GM21528 (cell line): Measurements from ENCODE around the gene MRTFA.
"Not testable (repeated sequence)": the region's sequence is repeated elsewhere in the genome, so short reads cannot be mapped to it uniquely, and the experiment has no call there.

Experiments
- ATAC-seq: cut with Tn5 transposase; IDR thresholded peaks from one replicate; pipeline ENCODE4 v1.9.1; 2021; ENCODE audit warnings: mild to moderate bottlenecking, moderate library complexity; ENCODE audit not compliant: unreplicated experiment, low FRiP score

The MRTFA gene

DNA sequence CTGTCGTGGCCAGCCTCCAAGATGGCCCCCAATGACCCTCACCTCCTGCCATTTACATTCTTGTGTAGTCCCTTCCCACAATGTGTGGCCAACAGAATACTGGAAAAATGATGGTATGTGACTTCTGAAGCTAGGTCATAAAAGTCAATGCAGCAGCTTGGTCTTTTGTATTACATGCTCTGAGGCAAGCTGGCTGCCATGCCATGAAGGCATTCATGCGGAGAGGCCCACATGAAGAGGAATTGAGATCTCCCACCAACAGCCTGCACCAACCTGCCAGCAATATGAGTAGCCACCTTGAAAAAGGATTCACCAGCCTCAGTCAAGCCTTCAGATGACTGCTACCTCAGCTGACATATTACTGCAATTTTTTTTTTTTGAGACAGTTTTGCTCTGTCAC is 4.6 kb downstream of the MRTFA start:
- no peak for ATAC-seq

DNA sequence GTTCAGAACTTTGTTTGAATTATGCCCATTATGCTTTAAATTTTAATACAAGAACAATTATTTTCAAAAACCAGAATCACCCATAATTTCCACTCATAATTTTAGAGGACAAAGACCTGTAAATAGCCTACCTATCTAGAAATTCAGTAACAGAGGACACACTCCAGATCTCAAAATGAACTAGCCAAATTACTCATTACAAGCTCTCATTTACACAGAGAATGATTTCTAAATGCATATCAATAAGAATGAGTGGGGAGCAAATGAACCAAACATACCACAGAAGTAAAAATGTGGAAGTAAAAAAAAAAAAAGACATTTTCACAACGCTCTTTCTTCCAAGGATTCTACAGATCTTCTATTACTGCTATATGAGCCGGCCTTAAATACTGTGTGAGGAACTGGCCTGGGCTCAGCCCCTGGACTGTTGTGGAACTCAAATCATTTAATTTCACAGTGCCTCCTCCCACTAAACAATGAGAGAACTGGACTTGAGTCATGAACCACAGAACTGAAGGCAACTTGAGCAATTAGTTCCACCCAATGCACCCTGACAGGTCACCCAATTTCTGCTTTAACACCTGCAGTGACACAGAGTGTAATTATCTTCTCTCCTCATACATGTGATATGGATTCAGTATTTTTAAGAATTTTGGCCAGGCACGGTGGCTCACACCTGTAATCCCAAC is 8.0 kb downstream of the MRTFA start:
- ATAC-seq: no peak

DNA sequence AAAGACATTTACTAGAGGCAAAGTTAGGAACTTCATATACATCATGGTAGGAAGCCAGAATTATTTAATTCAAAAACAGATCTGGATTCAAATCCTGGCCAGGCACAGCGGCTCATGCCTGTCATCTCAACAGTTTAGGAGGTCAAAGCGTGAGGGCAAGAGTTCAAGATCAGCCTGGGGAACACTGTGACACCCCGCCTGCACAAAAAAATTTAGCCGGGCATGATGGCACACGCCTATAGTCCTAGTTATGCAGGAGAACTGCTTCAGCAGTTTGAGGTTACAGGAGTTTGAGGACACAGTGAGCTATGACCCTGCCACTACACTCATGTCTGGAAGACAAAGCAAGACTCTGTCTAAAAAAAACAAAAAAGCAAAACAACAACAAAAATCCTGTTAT is 8.9 kb downstream of the MRTFA start:
- no peak for ATAC-seq

DNA sequence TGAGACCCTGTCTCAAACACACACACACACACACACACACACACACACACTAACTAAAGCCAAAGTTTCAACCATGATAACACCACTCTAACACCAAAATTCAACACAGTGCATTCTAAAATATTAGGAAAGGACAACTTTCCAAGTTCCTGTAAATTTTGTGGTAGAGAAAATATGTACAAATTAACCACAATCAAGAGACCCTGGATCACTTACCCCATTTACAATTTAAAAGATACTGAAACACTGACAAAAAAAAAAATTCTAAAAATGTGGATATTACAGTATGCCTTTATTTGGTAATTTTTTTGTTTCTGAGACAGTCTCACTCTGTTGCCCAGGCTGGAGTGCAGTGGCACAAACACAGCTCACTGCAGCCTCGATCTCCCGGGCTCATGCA is 9.7 kb downstream of the MRTFA start:
- ATAC-seq: no peak

DNA sequence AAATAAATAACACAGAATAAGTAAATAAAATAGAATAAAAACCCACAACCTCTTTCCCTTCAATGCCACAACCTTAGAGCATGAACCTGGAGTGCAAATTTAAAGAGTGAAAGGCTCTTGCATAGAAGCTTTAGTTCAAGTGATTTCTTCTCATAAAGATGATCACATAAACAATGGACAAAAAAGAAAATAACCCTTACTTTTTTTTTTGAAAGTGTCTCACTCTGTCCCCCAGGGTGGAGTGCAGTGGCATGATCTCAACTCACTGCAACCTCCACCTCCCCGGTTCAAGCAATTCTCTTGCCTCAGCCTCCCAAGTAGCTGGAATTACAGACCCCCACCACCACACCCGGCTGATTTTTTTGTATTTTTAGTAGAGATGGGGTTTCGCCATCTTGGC is 10.7 kb downstream of the MRTFA start:
- not testable (repeated sequence) for ATAC-seq

DNA sequence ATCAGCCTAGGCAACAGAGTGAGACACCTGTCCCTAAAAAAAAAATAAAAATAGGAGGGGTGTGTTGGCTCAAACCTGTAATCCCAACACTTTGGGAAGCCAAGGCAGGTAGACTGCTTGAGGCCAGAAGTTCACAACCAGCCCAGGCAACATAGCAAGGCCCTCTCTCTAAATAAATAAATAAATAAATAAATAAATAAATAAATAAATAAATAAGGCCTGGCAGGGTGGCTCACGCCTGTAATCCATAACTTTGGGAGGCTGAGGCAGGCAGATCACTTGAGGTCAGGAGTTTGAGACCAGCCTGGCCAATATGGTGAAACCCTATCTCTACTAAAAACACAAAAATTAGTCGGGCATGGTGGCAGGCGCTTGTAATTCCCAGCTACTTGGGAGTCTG is 11.2 kb downstream of the MRTFA start:
- ATAC-seq: not testable (repeated sequence)

DNA sequence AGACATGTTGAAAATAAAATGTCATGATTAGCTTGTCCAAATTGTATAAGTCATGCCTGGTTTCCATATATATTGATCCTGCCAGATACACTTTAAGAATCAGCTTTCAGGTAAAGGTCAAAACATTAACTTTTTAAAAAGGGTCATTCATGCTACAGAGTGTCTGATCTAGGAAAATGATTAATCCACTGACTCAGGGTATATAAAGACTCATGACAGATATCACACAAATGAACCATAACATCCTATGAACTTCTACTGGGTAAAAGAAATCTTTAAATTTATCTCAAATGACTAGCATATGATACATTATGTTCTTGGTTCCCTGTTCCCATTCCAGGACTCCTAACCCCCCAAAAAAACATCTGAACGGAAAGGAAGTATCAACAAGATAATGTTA is 11.7 kb downstream of the MRTFA start:
- no peak for ATAC-seq

DNA sequence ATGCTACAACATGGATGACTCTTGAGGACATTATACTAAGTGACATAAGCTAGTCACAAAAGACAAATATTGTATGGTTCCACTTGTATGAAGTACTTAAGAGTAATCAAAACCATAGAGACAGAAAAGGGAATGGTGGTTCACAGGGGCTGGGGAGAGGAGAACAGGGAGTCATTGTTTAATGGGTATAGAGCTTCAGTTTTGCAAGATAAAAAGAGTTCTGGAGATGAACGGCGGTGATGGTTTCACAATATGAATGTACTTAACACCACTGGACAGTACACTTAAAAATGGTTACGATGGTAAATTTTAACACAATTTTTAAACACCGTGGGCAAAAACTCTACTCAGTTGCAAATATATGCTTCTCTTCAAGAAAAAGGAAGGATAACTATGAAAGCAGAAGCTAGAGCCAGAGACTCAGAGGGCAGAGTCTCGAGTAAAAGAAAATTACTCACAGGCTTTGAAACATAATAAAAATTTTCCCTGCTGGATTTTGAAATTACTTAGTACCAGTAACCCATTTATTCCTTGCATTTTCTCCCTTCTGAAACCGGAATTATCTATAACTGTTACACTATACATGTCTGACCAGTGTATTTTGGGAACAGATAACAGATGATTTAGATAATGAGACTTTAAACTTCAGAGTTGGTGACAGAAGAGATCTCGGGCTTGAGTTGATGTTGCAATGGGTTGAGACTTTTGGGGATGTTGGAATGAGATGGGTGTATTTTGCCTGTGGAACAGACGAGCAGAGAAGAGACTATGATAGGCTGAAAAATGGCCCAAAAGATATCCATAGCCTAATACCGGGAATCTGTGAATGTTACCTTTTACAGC is 15.0 kb downstream of the MRTFA start:
- no peak for ATAC-seq

DNA sequence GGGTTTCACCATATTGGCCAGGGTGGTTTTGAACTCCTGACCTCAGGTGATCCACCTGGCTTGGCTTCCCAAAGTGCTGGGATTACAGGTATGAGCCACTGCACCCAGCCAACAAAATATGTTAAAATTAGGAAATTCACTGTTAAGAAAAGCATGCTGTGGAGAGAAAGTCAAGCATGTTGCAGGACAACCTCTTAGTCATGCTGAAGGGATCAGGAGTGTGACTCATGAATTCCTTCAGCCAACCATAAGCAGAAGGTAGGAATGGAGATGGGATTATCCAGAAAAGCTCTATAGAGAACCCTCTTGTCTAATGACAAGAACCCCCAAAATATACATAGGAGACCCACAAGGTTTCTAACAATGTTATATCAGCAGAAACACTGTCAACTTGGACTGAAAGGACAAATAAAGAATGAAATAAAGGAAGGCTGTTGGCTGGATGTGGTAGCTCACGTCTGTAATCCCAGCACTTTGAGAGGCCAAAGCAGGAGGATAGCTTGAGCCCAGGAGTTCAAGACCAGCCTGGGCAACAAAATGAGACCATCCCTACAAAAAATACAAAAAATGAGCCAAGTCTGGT is 16.0 kb downstream of the MRTFA start:
- no peak for ATAC-seq

DNA sequence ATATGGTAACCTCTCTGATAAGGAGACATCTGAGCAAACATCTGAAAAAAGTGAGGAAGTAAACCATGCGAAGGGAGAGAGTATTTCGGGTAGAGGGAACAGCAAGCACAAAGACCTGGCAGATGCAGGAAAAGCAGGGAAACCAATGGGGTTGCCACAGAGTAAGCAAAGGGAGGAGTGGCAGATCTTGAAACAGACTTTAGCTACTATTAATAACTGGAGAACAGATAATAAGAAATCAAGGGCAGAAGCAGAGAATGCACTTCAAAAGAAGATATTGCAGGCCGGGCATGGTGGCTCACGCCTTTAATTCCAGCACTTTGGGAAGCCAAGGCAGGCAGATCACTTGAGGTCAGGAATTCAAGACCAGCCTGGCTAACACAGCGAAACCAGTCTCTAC is 18.1 kb downstream of the MRTFA start:
- ATAC-seq: no peak

DNA sequence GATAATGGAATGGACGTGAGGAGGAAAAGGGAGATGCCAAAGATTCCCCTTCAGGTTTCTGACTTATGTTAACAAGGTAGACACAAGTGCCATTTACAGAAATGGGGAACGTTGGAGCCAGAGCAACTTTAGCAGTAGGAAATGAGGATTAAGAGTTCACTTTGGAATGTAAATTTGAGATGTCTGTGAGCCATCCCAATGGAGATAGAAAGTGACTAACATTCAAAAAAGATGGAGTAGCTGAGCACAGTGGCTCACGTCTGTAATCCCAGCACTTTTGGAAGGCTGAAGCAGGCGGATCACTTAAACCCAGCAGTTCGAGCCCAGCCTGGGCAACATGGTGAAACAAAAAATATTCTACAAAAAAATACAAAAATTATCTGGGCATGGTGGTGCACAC is 19.9 kb downstream of the MRTFA start:
- ATAC-seq: no peak

DNA sequence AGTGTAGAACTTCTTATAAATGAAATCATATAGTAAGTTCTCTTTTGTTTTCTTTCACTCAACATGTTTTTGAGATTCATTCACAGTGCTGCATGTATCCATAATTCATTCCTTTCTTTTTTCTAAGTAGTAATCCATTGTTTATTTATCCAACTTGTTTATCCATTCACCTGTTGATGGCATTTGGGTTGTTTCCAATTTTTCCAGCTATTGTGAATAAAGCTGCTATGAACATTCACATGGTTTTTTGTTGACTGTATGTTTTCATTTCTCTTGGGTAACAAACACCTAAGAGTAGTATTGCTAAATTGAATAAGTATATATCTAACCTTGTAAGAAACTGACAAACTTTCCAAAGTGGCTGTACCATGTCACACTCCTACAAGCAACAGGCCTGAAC is 23.5 kb downstream of the MRTFA start:
- ATAC-seq: no peak

DNA sequence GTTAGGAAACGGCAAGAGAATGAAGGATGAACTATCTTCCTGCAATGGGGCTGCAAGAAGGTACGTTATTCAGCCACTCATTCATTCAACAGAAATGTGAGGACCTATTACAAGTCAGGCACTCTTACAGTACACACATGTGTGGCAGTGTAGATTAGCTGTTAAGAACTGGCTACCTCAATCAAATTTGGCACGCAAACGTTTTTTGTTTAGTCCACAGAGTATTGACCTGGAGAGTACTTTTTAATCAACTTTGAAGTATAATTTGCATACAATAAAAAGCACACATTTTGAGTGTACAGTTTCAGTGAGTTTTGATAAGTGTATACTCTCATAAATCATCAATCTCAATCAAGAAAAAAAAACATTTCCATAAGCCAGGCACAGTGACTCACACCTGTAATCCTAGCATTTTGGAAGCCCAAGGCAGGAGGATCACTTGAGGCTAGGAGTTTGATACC is 24.2 kb downstream of the MRTFA start:
- no peak for ATAC-seq

DNA sequence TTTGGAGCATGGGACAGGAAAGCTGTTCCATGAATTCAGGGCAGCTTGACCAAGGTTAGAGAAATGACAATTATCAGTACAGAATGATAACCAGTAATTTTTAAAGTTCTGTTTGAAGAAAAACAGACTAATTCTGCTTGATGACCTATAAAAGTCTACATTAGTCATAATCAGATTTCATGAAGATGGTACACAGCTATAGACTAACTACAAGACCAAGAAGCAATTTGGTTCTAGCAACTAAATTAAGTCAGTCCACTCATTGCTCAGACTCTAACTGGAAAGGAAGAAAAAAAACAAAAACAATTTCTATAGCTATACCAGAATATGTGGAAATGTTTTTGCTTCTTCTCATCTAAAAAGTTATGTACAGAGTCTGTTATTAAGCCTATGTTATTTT is 24.9 kb downstream of the MRTFA start:
- no peak for ATAC-seq

DNA sequence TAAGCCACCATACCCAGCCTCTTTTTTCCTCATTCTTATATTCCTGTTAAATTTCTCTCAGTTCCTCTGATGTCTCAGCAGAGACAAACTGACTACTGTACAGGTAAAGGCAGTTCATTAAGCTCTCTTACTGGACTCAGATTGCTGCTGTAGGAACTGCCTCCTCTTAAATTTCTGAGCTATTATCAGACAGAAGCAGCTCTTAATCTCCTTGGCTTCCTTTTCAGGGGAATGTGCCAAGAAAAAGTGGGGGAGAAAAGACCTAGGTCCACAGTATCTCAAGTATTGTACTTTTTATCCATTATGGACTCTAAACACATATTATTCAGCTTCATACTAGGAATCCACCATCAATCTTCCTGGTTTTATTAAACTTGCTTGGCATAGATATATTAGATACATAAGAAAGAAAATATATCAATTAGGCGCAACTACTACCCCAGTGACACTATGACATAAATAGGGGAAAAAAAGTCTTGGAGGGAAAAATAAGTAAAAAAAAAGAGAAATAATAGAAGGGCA is 26.1 kb downstream of the MRTFA start:
- no peak for ATAC-seq

DNA sequence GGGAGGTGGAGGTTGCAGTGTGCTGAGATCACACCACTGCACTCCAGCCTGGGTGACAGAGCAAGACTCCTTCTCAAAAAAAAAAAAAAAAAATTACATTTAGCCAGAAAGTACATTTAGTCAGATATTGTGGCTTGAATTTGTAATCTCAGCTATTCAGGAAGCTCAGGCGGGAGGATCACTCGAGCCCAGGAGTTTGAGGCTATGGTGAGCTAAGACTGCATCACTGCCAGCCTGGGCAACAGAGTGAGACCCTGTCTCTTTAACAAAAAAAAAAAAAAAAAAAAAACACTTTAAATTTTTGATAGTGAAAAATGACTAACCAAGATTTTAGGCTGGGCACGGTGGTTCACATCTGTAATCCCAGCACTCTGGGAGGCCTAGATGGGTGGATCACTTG is 27.3 kb downstream of the MRTFA start:
- ATAC-seq: no peak

DNA sequence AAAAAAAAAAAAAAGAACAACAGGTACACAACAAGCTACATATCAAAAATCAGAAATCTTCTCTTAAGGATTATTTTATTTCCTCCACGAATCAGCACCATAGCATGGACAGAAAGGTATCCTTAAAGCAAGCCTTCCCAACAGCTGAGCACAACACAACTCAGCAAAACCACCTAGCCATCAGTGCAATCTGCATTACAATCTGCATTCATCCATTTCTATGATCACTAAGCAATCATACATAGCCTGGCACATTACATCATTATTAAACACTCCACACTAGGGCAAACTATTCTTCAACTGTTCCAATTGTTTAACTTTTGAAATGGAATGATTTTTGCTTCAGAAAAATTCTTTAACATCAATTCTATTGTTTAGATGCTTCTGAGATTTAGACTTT is 29.0 kb downstream of the MRTFA start:
- ATAC-seq: no peak

DNA sequence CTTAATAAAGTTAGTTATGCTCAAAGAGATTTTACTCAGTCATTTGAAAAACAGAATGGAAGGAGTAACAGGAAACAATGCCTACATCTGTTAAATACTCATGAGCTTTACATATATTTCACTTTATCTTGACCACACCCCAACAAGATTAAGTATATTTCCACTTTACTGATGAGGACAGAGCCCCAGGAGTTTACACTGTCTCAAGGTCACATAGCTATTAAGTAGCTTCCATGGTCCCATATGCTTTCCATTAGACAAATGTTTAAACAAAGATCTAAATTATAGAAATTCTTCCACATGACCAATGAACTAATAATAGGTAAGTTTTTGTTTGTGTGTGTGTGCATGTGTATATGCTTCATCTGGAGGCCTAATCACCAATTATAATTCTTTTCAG is 30.2 kb downstream of the MRTFA start:
- ATAC-seq: no peak

DNA sequence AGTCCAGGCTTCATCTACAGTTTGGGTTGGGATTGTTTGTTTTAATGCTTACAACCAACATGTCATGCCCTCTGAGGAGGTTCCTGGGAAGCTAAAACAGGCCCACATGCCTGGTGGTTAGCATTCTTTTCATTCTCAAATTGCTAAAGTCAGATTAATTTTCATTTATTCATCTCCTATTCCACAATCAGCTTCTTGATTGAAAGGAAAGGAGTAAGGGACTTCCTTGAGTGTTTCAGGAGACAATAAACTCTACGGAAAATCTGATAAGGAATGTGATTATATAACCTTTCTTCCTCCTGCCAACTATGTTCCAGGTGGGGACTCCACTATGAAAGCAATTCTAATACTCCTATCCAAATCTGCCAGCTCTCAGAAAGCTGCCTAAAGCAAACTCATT is 30.8 kb downstream of the MRTFA start:
- no peak for ATAC-seq

DNA sequence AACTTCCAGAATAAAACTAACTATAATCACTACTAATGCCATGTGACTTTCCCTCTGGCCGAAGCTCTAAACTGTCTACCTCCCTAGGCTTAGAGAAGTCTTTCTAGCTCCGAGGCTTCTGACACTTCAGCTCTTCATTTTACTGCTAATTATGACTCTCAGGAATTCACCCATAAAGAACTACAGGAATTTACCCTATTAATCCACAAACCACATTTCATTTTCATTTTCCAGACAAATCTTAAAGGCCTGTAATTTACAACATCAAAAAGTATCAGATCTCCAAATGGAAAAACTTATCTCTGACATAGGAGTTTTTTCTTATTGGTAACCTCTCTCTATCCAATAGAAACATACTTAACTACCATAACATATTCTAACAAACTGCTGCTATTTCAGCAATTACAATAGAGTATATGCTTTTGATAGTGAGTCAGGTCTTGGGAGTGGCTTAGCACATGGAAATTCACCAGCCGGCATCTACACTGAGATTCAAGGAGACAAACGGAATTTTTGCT is 33.4 kb downstream of the MRTFA start:
- no peak for ATAC-seq

DNA sequence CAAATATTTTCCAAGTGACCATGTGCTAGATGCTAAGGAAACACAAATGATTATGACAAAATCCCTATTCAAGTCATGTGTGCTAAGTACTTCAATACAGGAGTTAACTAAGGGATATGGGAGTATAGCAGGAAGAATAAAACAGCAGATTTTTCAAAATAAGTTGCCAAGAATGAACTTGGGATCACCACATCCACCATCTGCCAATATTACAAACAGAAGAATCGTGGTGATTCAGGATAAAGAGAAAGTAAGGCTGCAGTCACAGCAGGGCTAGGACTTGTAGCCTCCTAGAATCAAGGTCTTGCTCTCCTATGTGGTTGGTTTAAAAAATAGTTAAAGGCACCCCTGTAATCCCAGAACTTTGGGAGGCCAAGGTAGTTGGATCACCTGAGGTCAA is 34.3 kb downstream of the MRTFA start:
- ATAC-seq: no peak
